ENCODE data around the gene TXNRD2. TPM values are rescaled to one million over a fixed set of nuclear protein-coding genes. Genes with fewer than 3 reads are reported as not detected.

TXNRD2 gene
- total RNA-seq, 4 donors from 2014 or later: 19.5 to 34.5 (median 25.6) TPM

DNA sequence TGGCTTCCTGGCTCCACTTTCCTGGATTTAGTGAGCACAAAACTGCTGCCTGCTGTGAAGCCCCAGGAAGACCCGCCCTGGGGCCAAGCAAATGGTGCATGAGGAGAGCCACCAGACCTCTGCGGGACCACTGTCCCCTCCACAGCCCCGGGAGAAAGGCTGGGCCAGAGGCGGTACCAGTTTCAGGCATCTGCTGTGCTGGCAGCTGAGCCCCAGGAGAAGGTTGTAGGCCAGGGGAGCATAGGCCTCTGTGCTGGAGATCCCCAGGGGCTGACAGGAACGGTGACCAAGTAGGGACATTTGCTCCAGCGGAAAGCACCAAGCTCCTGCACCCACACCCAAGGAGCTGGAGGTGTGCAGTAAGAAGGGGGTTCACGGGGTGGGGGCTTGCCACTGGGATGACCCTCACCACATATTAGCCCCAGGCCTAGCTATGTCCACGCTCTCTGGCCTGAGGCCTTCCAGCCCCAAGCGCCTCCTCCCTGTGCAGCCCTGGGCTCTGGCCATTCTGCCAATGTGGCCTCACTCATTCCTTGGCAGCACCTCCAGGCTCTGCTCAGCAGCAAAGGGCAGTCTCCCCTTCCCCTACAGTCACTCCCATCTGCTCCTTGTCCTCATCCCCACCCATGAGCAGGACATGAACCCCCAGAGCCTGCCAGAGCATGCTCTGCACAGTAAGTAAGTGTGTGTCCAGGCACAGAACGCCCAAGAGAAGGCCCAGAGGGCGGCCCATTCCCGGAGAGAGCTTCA, 24.1 kb downstream of the TXNRD2 start:
- Histone ChIP-seq H3K4me1 (peaks cover 2 to 3% of the 10 kb centered on the region in 2 donors), H3K27me3 (no peaks in the 10 kb centered on the region), H3K36me3 (peaks cover 36 to 37% of the 10 kb centered on the region in 2 donors), H3K4me3 (replicated peaks in 1 of 3) (no peak overlapping the region), H3K27ac (no peak overlapping the region), H3K9me3 (no peaks in the 10 kb centered on the region)
- DNase-seq: no peak
- TF ChIP-seq, protein P1, sequence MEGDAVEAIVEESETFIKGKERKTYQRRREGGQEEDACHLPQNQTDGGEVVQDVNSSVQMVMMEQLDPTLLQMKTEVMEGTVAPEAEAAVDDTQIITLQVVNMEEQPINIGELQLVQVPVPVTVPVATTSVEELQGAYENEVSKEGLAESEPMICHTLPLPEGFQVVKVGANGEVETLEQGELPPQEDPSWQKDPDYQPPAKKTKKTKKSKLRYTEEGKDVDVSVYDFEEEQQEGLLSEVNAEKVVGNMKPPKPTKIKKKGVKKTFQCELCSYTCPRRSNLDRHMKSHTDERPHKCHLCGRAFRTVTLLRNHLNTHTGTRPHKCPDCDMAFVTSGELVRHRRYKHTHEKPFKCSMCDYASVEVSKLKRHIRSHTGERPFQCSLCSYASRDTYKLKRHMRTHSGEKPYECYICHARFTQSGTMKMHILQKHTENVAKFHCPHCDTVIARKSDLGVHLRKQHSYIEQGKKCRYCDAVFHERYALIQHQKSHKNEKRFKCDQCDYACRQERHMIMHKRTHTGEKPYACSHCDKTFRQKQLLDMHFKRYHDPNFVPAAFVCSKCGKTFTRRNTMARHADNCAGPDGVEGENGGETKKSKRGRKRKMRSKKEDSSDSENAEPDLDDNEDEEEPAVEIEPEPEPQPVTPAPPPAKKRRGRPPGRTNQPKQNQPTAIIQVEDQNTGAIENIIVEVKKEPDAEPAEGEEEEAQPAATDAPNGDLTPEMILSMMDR (IDR thresholded peaks at IDR 0.05): no peak
- no peak for TF ChIP-seq POLR2A (IDR thresholded peaks at IDR 0.05)
- intact Hi-C loops (cut with DNase I): no loop called here
- 97 to 99% methylated on average over 6 to 8 of the region's 12 CpGs for WGBS, 2 donors

DNA sequence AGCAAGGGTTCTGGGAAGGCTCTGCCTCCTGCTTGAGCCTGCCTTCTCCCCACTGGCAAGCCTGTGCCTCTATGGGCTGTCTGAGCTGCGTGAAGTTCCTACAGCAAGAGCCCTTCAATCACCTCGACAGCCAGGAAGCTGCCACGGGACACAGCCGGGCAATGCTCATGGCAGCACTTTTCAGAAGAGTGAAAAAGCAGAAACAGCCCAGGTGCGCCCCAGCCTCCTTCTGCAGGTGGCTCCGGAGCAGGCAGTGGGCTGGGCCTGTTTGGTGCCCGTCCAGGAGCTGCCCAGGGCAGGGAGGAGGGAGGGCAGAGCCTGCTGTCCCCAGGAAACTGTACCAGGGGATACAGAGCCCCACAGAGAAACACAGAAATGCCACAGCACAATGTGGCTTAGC, 24.7 kb downstream of the TXNRD2 start:
- no peaks in the 10 kb centered on the region for H3K9me3 ChIP-seq
- H3K4me1 ChIP-seq: peaks cover 4 to 8% of the 10 kb centered on the region in 2 donors
- H3K4me3 ChIP-seq (replicated peaks in 1 of 3): no peak overlapping the region
- WGBS, 2 donors: 92 to 93% methylated on average over 6 to 7 of the region's 7 CpGs
- no peak for TF ChIP-seq POLR2A (IDR thresholded peaks at IDR 0.05)
- TF ChIP-seq, protein P1 (IDR thresholded peaks at IDR 0.05): no peak
- H3K27ac ChIP-seq: no peak overlapping the region
- no peaks in the 10 kb centered on the region for H3K27me3 ChIP-seq
- DNase-seq: no peak
- intact Hi-C loops (cut with DNase I): no loop called here
- peaks cover 36 to 37% of the 10 kb centered on the region in 2 donors for H3K36me3 ChIP-seq

DNA sequence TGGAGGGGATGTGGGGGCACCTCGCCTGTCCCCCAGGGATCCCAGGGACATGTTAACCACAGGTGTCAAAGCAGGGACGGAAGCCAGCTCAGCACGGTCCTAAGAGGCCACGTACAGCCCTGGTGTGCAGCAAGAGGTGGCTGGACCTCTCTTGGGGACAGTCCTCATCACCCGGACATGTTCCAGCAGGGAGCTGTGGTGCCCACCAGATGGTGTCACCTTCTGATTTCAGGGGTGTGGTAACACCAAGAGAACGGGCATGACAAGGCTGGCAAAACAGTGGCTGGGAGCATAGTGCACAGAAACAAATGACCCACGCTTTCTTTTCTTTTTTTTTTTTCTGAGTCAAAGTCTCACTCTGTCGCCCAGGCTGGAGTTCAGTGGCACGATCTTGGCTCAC, 25.6 kb downstream of the TXNRD2 start:
- H3K4me1 ChIP-seq: peaks cover 12 to 15% of the 10 kb centered on the region in 2 donors
- H3K27ac ChIP-seq: no peak overlapping the region
- TF ChIP-seq, protein P1 (IDR thresholded peaks at IDR 0.05): no peak
- TF ChIP-seq POLR2A (IDR thresholded peaks at IDR 0.05): no peak
- intact Hi-C loops (cut with DNase I): no loop called here
- peaks cover 36 to 37% of the 10 kb centered on the region in 2 donors for H3K36me3 ChIP-seq
- no peak for DNase-seq
- whole genome bisulfite sequencing, 2 donors: 94 to 97% methylated on average over 6 to 8 of the region's 9 CpGs
- H3K9me3 ChIP-seq: no peaks in the 10 kb centered on the region
- H3K4me3 ChIP-seq (replicated peaks in 1 of 3): no peak overlapping the region
- H3K27me3 ChIP-seq: no peaks in the 10 kb centered on the region

DNA sequence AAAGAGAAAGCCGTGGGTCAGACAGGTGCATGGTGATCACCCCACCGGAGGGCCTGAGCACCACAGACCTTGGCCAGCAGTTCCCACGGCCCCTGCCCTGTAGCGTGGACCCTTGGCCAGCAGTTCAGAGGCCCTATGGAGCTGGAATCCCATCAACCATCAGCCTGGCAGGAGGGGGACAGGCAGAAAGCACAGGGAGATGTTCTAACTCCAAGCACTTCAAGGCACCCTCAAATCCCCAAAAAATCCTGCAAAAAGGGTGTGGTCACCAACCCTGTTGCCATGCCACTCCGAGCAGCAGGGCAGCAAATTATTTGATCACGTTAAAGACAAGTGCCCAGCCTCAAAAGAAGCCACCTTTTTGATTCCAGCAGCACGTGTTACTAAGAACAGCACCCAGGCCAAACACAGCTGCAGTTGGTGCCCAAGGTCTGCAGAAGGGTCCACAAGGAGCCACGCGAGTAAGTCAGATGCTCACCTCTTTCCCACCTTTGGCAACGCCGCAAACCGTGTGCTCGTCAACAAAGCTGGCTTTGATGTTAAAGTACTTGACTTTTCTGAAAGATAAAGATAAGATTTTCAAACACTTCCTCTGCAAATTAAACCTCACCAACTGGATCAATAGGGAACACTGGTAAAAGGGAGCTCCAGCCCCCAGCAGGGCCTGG, 26.2 kb downstream of the TXNRD2 start:
- Histone ChIP-seq H3K27me3 (no peaks in the 10 kb centered on the region), H3K4me1 (peaks cover 12 to 15% of the 10 kb centered on the region in 2 donors), H3K4me3 (replicated peaks in 1 of 3) (no peak overlapping the region), H3K9me3 (no peaks in the 10 kb centered on the region), H3K36me3 (peaks cover 36 to 37% of the 10 kb centered on the region in 2 donors), H3K27ac (no peak overlapping the region)
- no peak for DNase-seq
- 86 to 92% methylated on average over 13 of the region's 13 CpGs for WGBS, 2 donors
- intact Hi-C loops (cut with DNase I): no loop called here
- TF ChIP-seq POLR2A (IDR thresholded peaks at IDR 0.05): no peak
- TF ChIP-seq, protein P1 (IDR thresholded peaks at IDR 0.05): no peak

Measured in thyroid gland (tissue), 4 donors.